ENCODE measurements around the gene KLHL21. TPM values are rescaled to one million over a fixed set of nuclear protein-coding genes. Genes with fewer than 3 reads are reported as not detected.

Gene KLHL21
- polyA plus RNA-seq, 2 donors = 20.5 to 22.3 TPM

Other genes starting within 250 kb of the KLHL21 start
- gene ACOT7, start 209.1 kb downstream of the KLHL21 start, polyA plus RNA-seq = 10 to 100 TPM; 12.3 to 39.7 TPM
- 10 to 100 TPM; 34.2 to 34.3 TPM for gene HES2, start 182.9 kb downstream of the KLHL21 start, polyA plus RNA-seq
- 10 to 100 TPM; 21.6 to 46.5 TPM for gene ESPN, start 178.1 kb downstream of the KLHL21 start, polyA plus RNA-seq
- gene TNFRSF25, start 136.7 kb downstream of the KLHL21 start, polyA plus RNA-seq = 10 to 100 TPM; 23.9 to 53.9 TPM
- gene PLEKHG5, start 111.2 kb downstream of the KLHL21 start, polyA plus RNA-seq = 10 to 100 TPM; 18.5 to 28.0 TPM
- 1 to 10 TPM; 3.8 to 5.7 TPM for gene NOL9, start 48.4 kb downstream of the KLHL21 start, polyA plus RNA-seq
- gene TAS1R1, start 47.6 kb downstream of the KLHL21 start, polyA plus RNA-seq = under 1 TPM; 0.02 to 0.04 TPM
- 10 to 100 TPM; 16.2 to 42.7 TPM for gene ZBTB48, start 22.9 kb downstream of the KLHL21 start, polyA plus RNA-seq
- 1 to 10 TPM; 8.4 to 9.0 TPM for gene PHF13, start 10.9 kb upstream of the KLHL21 start, polyA plus RNA-seq
- 10 to 100 TPM; 10.5 to 18.1 TPM for gene THAP3, start 22.0 kb upstream of the KLHL21 start, polyA plus RNA-seq
- 10 to 100 TPM; 21.9 to 23.0 TPM for gene DNAJC11, start 98.9 kb upstream of the KLHL21 start, polyA plus RNA-seq
- gene CAMTA1, start 182.6 kb upstream of the KLHL21 start, polyA plus RNA-seq = 10 to 100 TPM; 61.1 to 75.0 TPM